Measurements from ENCODE around the gene WNT7B.

- TF ChIP-seq POLR2A (IDR thresholded peaks at IDR 0.05) (no peak), CTCF (IDR thresholded peaks at IDR 0.05) (no peak)
Measured at GRCh38 chr22:45905326-45905923, 71.5 kb downstream of the WNT7B start.
